IPS-15b (cell line): Measurements from ENCODE around the gene TMEM143.
"Not testable (repeated sequence)": the region's sequence is repeated elsewhere in the genome, so short reads cannot be mapped to it uniquely, and the experiment has no call there.

Experiments
- H3K27me3 ChIP-seq: one replicate; pipeline ENCODE4 v1.6.1; 2013; ENCODE audit warnings: low read length; ENCODE audit not compliant: control insufficient read depth, insufficient read depth
- H3K36me3 ChIP-seq: one replicate; pipeline ENCODE4 v1.6.1; 2013; ENCODE audit warnings: low read length; ENCODE audit not compliant: control insufficient read depth, insufficient read depth
- H3K4me1 ChIP-seq: one replicate; pipeline ENCODE4 v1.6.1; 2013; ENCODE audit warnings: mild to moderate bottlenecking, low read length; ENCODE audit not compliant: control insufficient read depth, insufficient read depth
- H3K4me3 ChIP-seq: one replicate; pipeline ENCODE4 v1.5.1; 2013; ENCODE audit warnings: low read depth, low read length
- H3K9ac ChIP-seq: one replicate; pipeline ENCODE4 v1.6.1; 2013; ENCODE audit warnings: low read depth, mild to moderate bottlenecking, low read length
- H3K9me3 ChIP-seq: one replicate; pipeline ENCODE4 v1.6.1; 2013; ENCODE audit warnings: mild to moderate bottlenecking, low read length; ENCODE audit not compliant: control insufficient read depth, insufficient read depth

The TMEM143 gene

GRCh38 chr19:48396016-48396823 is 32.5 kb upstream of the TMEM143 start:
- Histone ChIP-seq H3K4me3 (peak overlapping the region; percentile 50), H3K36me3 (no peaks in the 10 kb centered on the region), H3K9ac (no peak overlapping the region), H3K4me1 (peaks cover 8% of the 10 kb centered on the region), H3K27me3 (peaks cover 45% of the 10 kb centered on the region), H3K9me3 (no peaks in the 10 kb centered on the region)

GRCh38 chr19:48395499-48395898 is 31.8 kb upstream of the TMEM143 start:
- Histone ChIP-seq H3K4me3 (peak overlapping the region; percentile 50), H3K36me3 (no peaks in the 10 kb centered on the region), H3K9ac (no peak overlapping the region), H3K9me3 (no peaks in the 10 kb centered on the region), H3K27me3 (peaks cover 45% of the 10 kb centered on the region), H3K4me1 (peaks cover 4% of the 10 kb centered on the region)

- Histone ChIP-seq H3K9ac (no peak overlapping the region), H3K4me3 (peak overlapping the region; percentile 50), H3K36me3 (no peaks in the 10 kb centered on the region), H3K4me1 (peaks cover 4% of the 10 kb centered on the region), H3K27me3 (peaks cover 45% of the 10 kb centered on the region), H3K9me3 (no peaks in the 10 kb centered on the region)
These were observed 31.4 kb upstream of the TMEM143 start for GRCh38 chr19:48395170-48395455.

GRCh38 chr19:48394331-48395169 is 30.8 kb upstream of the TMEM143 start:
- peak overlapping the region; percentile 52 for H3K4me3 ChIP-seq
- H3K36me3 ChIP-seq, result peaks cover 2% of the 10 kb centered on the region
- H3K9me3 ChIP-seq, result no peaks in the 10 kb centered on the region
- H3K27me3 ChIP-seq, result peaks cover 45% of the 10 kb centered on the region
- no peak overlapping the region for H3K9ac ChIP-seq
- H3K4me1 ChIP-seq, result peaks cover 4% of the 10 kb centered on the region

- peaks cover 8% of the 10 kb centered on the region for H3K36me3 ChIP-seq
- H3K4me1 ChIP-seq, result peaks cover 4% of the 10 kb centered on the region
- no peaks in the 10 kb centered on the region for H3K9me3 ChIP-seq
- H3K4me3 ChIP-seq, result peak within 1 kb of the TSS; percentile 52
- peaks cover 45% of the 10 kb centered on the region for H3K27me3 ChIP-seq
- no peak within 1 kb of the TSS for H3K9ac ChIP-seq
These were observed 30.0 kb upstream of the TMEM143 start, which contains the start of gene GRIN2D for GRCh38 chr19:48393559-48394330. Gene GRIN2D, plus strand, starts transcription at chr19:48393668. Its CDS starts 4,725 bp downstream, at chr19:48398393.

GRCh38 chr19:48392860-48393558 is 29.3 kb upstream of the TMEM143 start:
- H3K27me3 ChIP-seq, result peaks cover 43% of the 10 kb centered on the region
- H3K36me3 ChIP-seq, result peaks cover 13% of the 10 kb centered on the region
- no peaks in the 10 kb centered on the region for H3K9me3 ChIP-seq
- H3K9ac ChIP-seq, result no peak overlapping the region
- H3K4me3 ChIP-seq, result peak overlapping the region; percentile 52
- H3K4me1 ChIP-seq, result peaks cover 4% of the 10 kb centered on the region

- H3K9ac ChIP-seq, H3K4me1 ChIP-seq, H3K4me3 ChIP-seq, H3K9me3 ChIP-seq: not testable (repeated sequence)
- peaks cover 17% of the 10 kb centered on the region for H3K36me3 ChIP-seq
- peaks cover 33% of the 10 kb centered on the region for H3K27me3 ChIP-seq
These were observed 28.2 kb upstream of the TMEM143 start for GRCh38 chr19:48392006-48392344.

- Histone ChIP-seq H3K9ac (peak within 1 kb of the TSS; percentile 97), H3K36me3 (peaks cover 22% of the 10 kb centered on the region), H3K4me3 (peak within 1 kb of the TSS; percentile 92), H3K4me1 (no peaks in the 10 kb centered on the region), H3K9me3 (no peaks in the 10 kb centered on the region), H3K27me3 (peaks cover 27% of the 10 kb centered on the region)
These were observed 27.6 kb upstream of the TMEM143 start, which contains the start of gene KDELR1 for GRCh38 chr19:48391100-48392005. Gene KDELR1, minus strand, starts transcription at chr19:48391551. Its CDS starts 193 bp downstream, at chr19:48391358.

- H3K4me1 ChIP-seq, result no peaks in the 10 kb centered on the region
- peaks cover 27% of the 10 kb centered on the region for H3K36me3 ChIP-seq
- H3K9ac ChIP-seq, result peak overlapping the region; percentile 97
- H3K27me3 ChIP-seq, result peaks cover 18% of the 10 kb centered on the region
- no peaks in the 10 kb centered on the region for H3K9me3 ChIP-seq
- H3K4me3 ChIP-seq, result peak overlapping the region; percentile 92
These were observed 26.7 kb upstream of the TMEM143 start for GRCh38 chr19:48390188-48391099.

- Histone ChIP-seq H3K9ac (no peak overlapping the region), H3K36me3 (peaks cover 44% of the 10 kb centered on the region), H3K27me3 (no peaks in the 10 kb centered on the region), H3K4me3 (no peak overlapping the region), H3K4me1 (no peaks in the 10 kb centered on the region), H3K9me3 (no peaks in the 10 kb centered on the region)
These were observed 23.2 kb upstream of the TMEM143 start for GRCh38 chr19:48386981-48387380.
